Measurements from ENCODE around the gene CHCHD4. TPM values are rescaled to one million over a fixed set of nuclear protein-coding genes. Genes with fewer than 3 reads are reported as not detected.

CHCHD4 gene
- total and polyA plus RNA-seq, 2 of the 8 experiments (the other 6 are each of a cell fraction or from before 2014, with no cell fraction given), result 15.0 to 22.3 TPM

GRCh38 chr3:14144423-14145075 lies 19.9 kb upstream of the CHCHD4 start (continued):
- no peak for TF ChIP-seq BRCA1 (IDR thresholded peaks at IDR 0.05; ENCODE audit: low read depth, low read length)

All from H1 (cell line).